Stimulated activated CD4-positive, alpha-beta T cell treated with anti-CD3 and anti-CD28 coated beads, Interleukin-12 subunit alpha, Interleukin-12 subunit beta, amount 100 ng/mL, for 24 hours (primary cell): Measurements from ENCODE around the gene ZNF274.
"Not testable (repeated sequence)": the region's sequence is repeated elsewhere in the genome, so short reads cannot be mapped to it uniquely, and the experiment has no call there.

ENCODE experiments used
- DNase-seq, 2 experiments: peaks; one replicate each; pipeline ENCODE4 v3.0.0-alpha.2; 2020; ENCODE audit warnings: low read depth in 2 of 2

ZNF274 gene

DNA sequence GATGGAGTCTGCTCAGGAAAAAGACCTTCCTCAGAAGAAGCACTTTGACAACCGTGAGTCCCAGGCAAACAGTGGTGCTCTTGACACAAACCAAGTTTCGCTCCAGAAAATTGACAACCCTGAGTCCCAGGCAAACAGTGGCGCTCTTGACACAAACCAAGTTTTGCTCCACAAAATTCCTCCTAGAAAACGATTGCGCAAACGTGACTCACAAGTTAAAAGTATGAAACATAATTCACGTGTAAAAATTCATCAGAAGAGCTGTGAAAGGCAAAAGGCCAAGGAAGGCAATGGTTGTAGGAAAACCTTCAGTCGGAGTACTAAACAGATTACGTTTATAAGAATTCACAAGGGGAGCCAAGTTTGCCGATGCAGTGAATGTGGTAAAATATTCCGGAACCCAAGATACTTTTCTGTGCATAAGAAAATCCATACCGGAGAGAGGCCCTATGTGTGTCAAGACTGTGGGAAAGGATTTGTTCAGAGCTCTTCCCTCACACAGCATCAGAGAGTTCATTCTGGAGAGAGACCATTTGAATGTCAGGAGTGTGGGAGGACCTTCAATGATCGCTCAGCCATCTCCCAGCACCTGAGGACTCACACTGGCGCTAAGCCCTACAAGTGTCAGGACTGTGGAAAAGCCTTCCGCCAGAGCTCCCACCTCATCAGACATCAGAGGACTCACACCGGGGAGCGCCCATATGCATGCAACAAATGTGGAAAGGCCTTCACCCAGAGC, 29.6 kb downstream of the ZNF274 start:
- no peak for DNase-seq

DNA sequence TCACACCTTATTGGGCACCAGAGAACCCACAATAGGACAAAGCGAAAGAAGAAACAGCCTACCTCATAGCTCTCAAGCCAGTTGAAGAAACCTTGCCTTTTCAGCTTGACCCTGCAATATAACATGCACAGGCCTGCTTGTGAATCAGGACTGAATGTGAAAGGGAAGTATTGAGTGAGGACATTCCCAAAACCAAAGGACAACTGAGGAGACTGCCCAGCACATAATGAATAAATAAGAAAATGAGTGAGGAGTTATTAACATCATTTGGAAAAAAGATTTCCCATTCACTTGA, 30.2 kb downstream of the ZNF274 start:
- DNase-seq, result no peak

DNA sequence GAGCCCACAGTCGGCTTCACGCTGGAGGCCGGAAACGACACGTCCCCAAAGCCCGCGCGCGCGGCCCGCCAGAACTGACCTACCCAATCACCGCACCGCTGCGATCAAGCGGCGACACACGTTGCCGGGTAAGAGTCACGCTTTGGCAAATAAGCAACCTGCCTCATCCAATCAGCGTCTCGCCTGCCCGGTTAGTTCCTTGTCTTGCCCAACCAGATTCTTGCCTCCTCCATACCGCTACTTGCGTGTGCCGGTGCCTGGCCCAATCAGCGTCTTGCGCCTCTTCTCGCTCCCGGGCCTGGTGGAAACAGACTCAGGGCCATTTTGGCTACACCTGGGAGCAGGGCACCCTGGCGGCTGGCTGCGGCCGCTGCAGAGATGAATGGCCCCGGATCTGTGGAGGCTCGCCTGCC, 34.2 kb downstream of the ZNF274 start:
- no peak for DNase-seq

DNA sequence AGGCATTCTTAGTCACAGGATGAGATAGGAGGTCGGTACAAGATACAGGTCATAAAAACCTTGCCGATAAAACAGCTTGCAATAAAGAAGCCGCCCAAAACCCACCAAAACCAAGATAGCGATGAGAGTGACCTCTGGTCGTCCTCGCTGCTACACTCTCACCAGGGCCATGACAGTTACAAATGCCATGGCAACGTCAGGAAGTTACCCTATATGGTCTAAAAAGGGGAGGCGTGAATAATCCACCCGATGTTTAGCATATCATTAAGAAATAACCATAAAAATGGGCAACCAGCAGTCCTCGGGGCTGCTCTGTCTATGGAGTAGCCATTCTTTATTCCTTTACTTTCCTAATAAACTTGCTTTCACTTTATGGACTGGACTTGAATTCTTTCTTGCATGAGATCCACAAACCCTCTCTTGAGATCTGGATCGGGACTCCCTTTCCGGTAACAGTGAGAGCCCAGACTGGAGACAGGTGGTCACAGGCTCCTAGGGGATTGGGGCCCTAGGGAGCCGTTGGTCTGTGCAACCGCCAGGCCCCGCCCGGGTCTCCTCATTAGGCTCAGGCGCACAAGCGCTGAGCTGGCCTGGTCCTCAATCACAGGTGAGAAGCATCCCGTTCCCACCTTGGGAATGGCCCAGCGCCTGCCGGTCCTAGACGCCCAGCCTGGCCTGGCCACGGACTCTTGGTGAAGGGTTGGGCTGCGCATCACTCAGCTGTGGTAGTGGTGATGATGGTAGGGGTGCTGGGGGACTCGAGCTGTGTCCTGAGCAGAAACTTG, 34.9 kb downstream of the ZNF274 start:
- no peak for DNase-seq

DNA sequence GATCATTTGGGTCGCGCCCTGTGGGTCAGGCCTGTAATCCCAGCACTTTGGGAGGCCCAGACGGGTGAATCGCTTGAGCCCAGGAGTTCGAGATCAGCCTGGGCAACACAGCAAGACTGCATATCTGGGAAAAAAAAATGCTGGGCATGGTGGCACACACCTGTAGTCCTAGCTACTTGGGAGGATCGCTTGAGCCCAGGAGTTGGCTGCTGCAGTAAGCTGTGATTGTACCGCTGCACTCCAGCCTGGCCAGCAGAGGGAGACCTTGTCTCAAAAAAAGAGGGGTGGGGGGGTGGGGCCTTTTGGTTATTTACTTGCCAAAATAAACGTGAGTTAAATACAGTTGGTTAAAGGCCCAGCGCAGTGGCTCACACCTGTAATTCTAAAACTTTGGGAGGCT, 36.0 kb downstream of the ZNF274 start:
- DNase-seq, result peak in 1 of 2 experiments; percentile 22

DNA sequence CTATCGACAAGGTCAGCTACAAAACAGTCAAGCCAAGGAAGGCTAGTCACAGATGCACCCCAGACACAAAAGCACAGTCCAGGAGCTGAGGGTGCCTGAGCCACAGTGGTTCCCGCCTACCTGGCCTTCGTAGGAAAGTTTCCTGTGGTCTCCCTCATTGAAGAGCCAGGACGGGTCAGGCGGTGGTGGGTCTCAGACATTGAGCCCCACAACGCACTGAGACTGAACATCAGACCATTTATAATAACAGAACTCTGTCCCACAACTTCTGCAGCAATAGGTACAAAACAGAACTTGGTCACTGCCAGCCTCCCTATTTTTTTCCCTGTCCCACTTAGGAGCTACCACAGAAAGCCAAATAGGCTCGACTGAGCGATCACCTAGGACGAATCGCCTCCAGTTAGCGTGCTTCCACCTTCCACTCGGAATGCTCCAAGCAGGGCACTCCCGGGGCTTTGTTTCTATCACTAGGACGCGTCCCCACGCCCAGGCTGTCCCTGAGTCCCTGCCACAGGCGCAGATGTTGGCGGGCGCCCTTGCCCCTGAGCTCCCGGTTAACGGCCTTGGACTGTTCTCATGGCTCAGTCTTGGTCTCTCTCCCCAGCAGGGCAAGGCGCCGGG, 45.2 kb downstream of the ZNF274 start:
- DNase-seq, result no peak

DNA sequence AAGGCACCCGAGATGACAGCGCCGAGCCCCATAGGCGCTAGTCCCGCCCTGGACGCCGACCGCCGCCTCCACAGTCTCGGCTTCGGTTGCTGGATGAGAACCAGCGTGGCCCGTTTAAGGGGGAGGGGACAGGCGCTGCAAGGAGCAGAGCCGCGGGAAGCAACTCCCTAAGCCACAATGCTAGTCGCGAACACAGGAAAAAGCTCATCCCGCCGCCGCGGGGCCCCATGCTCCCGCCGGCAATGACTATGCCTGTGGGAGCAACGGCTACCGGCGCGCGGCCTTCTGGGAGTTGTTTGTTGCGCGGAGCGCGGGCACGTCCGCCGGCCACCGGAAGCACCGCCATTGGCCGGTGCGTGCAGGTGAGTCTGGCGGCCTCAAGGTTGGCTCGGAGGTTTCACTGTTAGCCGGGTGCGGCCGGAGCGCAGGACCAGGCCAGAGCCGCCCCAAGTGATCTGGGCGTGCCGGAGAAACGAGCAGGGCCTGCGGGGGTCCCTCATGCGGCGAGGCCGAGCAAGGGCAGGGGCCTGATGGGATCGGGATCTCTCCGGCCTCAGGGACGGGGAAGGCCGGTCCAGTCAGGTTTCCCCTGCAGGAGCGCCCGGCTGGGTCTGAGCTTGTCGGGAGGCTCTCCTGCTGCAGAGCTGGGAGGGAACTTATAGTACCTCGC, 45.9 kb downstream of the ZNF274 start, which contains the start of gene ZNF544:
TSS of gene ZNF544 (plus strand) at position 330 of the 670 bp plus-strand sequence. CDS start 15,110 bp downstream, outside the sequence.
- DNase-seq, result peak; percentile 48 to 70

DNA sequence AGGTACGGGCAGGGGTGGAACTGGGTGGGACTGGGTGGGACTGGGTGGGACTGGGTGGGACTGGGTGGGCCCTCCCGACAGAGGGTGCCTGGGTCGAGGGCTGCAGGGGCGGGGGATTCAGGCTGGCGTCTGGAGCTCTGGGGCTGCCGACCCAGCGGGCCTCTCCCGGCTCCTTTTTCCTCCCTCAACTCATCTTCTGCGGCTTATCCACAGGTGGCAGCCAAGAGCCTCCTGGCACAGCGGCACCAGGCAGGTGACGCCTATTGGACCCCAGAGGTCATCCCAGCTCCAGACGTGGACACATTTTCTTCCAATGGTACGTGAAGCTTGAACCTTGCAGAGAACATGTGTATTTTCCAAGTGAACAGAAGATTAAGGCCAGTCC, 46.4 kb downstream of the ZNF274 start:
- no peak for DNase-seq

DNA sequence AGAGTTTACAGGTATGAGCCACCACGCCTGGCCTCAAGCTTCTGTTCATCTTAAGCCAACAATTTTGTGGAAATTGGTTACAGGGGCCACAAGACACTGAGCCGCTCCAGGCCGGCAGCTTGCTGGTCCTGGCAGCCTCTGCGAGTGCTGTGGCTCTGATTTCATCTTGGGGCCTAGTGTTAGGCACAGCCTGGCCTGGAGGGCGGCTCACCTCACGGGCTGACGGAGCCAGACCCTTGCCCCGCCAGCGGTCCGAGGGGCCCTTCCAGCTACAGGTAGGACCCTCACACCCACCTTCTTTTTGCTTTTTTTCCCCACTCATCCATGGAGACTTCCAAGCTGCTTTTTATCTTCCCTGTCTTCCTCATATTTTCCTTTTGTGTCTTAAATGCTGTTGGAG, 54.5 kb downstream of the ZNF274 start:
- DNase-seq, result no peak

DNA sequence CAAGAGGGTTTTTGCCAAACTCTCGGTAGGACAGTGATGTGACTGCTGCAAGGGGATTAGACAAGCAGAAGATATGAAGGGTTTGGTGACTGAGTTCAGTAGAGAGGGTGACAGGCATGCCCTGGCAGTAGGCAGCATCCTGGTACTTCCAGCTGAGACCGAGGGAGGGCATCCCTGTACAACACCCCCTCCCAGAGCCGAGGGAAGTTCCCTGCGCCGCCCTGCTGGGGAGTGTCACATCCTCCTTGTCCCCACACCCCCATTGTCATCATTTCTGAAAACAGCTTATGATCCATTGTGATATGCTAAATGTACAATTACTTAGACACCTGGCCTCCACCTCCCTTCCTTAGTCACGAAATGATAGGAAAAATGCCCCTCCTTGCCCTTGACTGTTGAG, 60.5 kb downstream of the ZNF274 start:
- no peak for DNase-seq

DNA sequence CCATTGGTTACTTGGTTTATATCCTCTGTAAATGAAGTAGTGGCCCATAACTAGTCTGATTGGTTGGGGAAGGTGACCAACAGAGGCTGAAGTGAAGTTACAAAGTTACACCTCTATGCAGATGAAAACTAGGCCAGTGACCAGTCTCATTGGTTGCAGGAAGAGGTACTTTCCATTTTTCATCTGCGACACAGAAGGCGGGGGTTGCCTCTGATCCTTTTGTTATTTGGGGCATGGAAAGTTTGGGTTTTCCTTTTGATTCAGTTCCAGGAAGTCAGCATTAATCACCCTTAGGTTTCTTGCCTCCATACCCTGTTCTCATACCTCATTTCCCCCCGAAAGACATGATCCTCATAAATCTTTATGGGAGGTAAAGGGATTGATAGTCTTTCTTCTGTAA, 66.0 kb downstream of the ZNF274 start:
- DNase-seq, result no peak

DNA sequence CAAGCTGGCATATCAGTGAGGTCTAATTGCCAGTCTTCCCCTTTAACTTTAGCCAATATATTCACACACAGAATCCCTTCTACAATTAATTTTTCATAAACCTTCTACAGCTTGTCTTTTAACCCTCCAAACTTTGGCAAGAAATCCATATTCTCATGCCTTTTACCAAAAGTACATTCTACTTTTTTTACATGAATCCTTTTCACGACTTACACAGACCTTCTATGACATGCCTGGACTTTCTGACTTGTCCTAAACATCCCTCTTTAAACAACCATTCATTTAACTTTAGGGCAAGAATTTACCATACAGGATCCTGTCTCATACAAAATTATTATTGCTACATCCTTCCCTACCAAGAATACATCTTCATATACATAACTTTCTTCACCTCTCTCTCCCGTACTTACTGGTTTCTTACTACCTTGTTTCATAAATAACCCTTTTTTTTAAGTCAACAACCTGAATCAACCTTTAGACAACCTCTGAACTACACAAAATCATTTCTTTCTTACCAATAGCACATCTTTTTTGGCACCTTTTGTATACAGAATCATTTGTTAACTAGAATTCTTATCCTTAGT, 69.3 kb downstream of the ZNF274 start:
- no peak for DNase-seq

DNA sequence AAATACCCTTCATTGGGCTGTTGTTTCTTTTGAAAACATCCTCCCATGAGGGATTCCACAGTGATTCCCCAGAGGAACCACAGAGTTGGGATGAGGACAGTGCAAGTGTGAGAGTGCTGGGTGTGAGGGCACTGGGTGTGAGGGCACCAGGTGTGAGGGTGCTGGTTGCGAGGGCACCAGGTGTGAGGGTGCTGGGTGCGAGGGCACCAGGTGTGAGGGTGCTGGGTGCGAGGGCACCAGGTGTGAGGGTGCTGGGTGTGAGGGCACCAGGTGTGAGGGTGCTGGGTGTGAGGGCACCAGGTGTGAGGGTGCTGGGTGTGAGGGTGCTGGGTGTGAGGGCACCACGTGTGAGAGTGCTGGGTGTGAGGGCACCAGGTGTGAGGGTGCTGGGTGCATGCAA, 75.4 kb downstream of the ZNF274 start:
- not testable (repeated sequence) for DNase-seq

DNA sequence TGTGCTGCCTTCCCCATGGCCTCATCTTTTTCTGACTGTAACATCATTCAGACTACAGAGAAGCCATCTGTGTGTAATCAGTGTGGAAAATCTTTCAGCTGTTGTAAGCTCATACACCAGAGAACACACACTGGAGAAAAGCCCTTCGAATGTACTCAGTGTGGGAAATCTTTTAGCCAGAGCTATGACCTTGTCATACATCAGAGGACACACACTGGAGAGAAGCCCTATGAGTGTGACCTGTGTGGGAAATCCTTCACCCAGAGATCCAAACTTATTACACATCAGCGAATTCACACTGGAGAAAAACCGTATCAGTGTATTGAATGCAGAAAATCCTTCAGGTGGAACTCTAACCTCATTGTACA, 78.7 kb downstream of the ZNF274 start:
- no peak for DNase-seq

DNA sequence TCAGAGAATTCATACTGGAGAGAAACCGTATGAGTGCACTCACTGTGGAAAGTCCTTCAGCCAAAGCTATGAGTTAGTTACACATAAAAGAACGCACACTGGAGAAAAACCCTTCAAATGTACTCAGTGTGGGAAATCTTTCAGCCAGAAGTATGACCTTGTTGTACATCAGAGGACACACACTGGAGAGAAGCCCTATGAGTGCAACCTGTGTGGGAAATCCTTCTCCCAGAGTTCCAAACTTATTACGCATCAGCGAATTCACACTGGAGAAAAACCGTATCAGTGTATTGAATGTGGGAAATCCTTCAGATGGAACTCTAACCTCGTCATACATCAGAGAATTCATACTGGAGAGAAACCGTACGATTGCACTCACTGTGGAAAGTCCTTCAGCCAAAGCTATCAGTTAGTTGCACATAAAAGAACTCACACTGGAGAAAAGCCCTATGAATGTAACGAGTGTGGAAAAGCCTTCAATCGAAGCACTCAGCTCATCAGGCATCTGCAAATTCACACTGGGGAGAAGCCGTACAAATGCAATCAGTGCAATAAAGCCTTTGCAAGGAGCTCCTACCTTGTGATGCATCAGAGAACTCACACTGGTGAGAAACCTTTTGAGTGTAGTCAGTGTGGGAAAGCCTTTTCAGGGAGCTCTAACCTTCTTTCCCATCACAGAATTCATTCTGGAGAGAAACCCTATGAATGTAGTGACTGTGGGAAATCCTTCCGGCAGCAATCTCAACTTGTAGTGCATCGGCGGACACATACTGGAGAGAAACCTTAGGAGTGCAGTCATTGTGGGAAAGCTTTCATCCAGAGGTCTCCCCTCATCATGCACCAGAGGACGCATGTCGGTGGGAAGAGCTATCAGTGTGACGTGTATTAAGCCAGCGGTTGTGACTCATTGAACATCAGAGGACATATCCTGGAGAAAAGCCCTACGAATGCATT, 79.4 kb downstream of the ZNF274 start:
- DNase-seq, result no peak

DNA sequence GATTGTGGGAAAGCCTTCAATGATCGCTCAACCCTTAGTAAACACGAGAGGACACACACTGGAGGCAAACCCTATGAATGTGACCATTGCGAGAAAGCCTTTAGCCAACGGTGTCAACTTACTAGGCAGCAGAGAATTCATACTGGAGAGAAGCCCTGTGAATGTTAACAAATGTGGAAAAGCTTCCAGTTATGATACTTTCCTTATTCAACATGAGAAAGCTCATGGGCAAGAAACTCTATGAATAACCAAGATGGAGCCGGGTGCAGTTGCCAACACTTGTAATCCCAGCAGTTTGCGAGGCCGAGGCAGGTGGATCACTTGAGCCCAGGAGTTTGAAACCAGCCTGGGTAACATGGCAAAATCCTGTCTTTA, 80.0 kb downstream of the ZNF274 start:
- DNase-seq, result no peak
